ENCODE measurements around the gene ADGRE3.
"Not testable (repeated sequence)": the region's sequence is repeated elsewhere in the genome, so short reads cannot be mapped to it uniquely, and the experiment has no call there.

The ADGRE3 gene

GRCh38 chr19:14589433-14589832 lies 85.2 kb downstream of the ADGRE3 start:
- DNase-seq, result not testable (repeated sequence)

- peak; percentile 24 for DNase-seq
These were observed 89.5 kb downstream of the ADGRE3 start for GRCh38 chr19:14585187-14585586.

- DNase-seq, result not testable (repeated sequence)
These were observed 90.3 kb downstream of the ADGRE3 start for GRCh38 chr19:14584372-14584771.

- no peak for DNase-seq
These were observed 91.7 kb downstream of the ADGRE3 start, which contains the start of gene CLEC17A for GRCh38 chr19:14582894-14583340. Gene CLEC17A (plus strand): TSS chr19:14583084. CDS start chr19:14583161, 77 bp downstream.

GRCh38 chr19:14580623-14581237 lies 93.9 kb downstream of the ADGRE3 start:
- DNase-seq, result peak; percentile 61

GRCh38 chr19:14577885-14578427 lies 96.7 kb downstream of the ADGRE3 start:
- DNase-seq, result no peak

- DNase-seq, result no peak
These were observed 97.4 kb downstream of the ADGRE3 start for GRCh38 chr19:14577264-14577663.

- no peak for DNase-seq
These were observed 98.3 kb downstream of the ADGRE3 start for GRCh38 chr19:14576363-14576762.

- no peak for DNase-seq
These were observed 99.1 kb downstream of the ADGRE3 start for GRCh38 chr19:14575428-14575980.

- DNase-seq, result peak; percentile 86
These were observed 102.8 kb downstream of the ADGRE3 start, which contains the start of gene NDUFB7 for GRCh38 chr19:14571695-14572490. Gene NDUFB7 (minus strand): TSS chr19:14572066. CDS start chr19:14572000, 66 bp downstream.

- no peak for DNase-seq
These were observed 103.6 kb downstream of the ADGRE3 start for GRCh38 chr19:14570864-14571527.

Measured in stimulated activated CD4-positive, alpha-beta T cell treated with anti-CD3 and anti-CD28 coated beads, Interleukin-4, amount 100 ng/mL, for 1 hour (primary cell).